Peyer's patch (tissue), 4 donors: Measurements from ENCODE around the gene FUT2. TPM values are rescaled to one million over a fixed set of nuclear protein-coding genes. Genes with fewer than 3 reads are reported as not detected.
"Not testable (repeated sequence)": the region's sequence is repeated elsewhere in the genome, so short reads cannot be mapped to it uniquely, and the experiment has no call there.

Source experiments
- DNase-seq, 3 donors: peaks; one replicate each; pipeline ENCODE4 v3.0.0-alpha.2; 2017 to 2019
- H3K27ac ChIP-seq, 4 donors: fragments of 200-600 bp; sonication (generic); one replicate each; pipeline ENCODE4 v1.5.1; 2016 to 2019
- H3K27me3 ChIP-seq, 2 donors: fragments of 200-600 bp; sonication (generic); one replicate each; pipeline ENCODE4 v1.5.1; 2019
- H3K36me3 ChIP-seq, 3 donors: fragments of 200-600 bp; sonication (generic); one replicate each; pipeline ENCODE4 v1.5.1; 2016 to 2019
- H3K4me1 ChIP-seq, 4 donors: fragments of 200-600 bp; sonication (generic); one replicate each; pipeline ENCODE4 v1.5.1; 2016 to 2019
- H3K4me3 ChIP-seq, 4 donors: fragments of 200-600 bp; sonication (generic); 1 replicate in 3 of 4; 2 replicates in 1 of 4; pipeline ENCODE4 v1.5.1; 2016 to 2019; ENCODE audit warnings: mild to moderate bottlenecking in 1 of 4
- H3K9me3 ChIP-seq, 4 donors: fragments of 200-600 bp; sonication (generic); one replicate each; pipeline ENCODE4 v1.5.1; 2016 to 2019; ENCODE audit warnings: mild to moderate bottlenecking in 1 of 4
- CTCF ChIP-seq, 6 experiments: fragments of 450-650 bp in 4 of 6; fragments of 200-600 bp in 2 of 6; sonication (generic) in 1 of 6; IDR thresholded peaks; one replicate each; pipeline ENCODE4 v1.5.1; 2017 to 2019; ENCODE audit warnings: antibody characterized with exemption in 6 of 6, mild to moderate bottlenecking in 3 of 6, moderate library complexity in 1 of 6
- POLR2A ChIP-seq, 2 donors: fragments of 450-650 bp; IDR thresholded peaks; one replicate each; pipeline ENCODE4 v1.5.1; 2017; ENCODE audit warnings: antibody characterized with exemption in 2 of 2, mild to moderate bottlenecking in 2 of 2, moderate library complexity in 2 of 2
- total RNA-seq, 4 donors: library from RNA; depleted of rRNA; stranded (reverse); fragments of >200 nt; gene quantifications; one replicate each; pipeline ENCODE4 v1.1.0, GENCODE V29; 2016

Gene FUT2
- total RNA-seq, 4 donors from 2014 or later: 11.6 to 91.6 (median 53.8) TPM

GRCh38 chr19:48651683-48652048, 44.1 kb upstream of the FUT2 start:
- TF ChIP-seq CTCF (IDR thresholded peaks at IDR 0.05) (no peak), POLR2A (IDR thresholded peaks at IDR 0.05) (no peak)
- DNase-seq: no peak
- Histone ChIP-seq H3K36me3 (no peaks in the 10 kb centered on the region), H3K27ac (no peak overlapping the region), H3K9me3 (no peaks in the 10 kb centered on the region), H3K4me1 (no peaks in the 10 kb centered on the region), H3K27me3 (no peaks in the 10 kb centered on the region), H3K4me3 (no peak overlapping the region)

- H3K4me3 ChIP-seq: no peak overlapping the region
- TF ChIP-seq CTCF (IDR thresholded peaks at IDR 0.05): no peak
- no peak for TF ChIP-seq POLR2A (IDR thresholded peaks at IDR 0.05)
- no peaks in the 10 kb centered on the region for H3K27me3 ChIP-seq
- H3K9me3 ChIP-seq: no peaks in the 10 kb centered on the region
- no peaks in the 10 kb centered on the region for H3K4me1 ChIP-seq
- no peak overlapping the region for H3K27ac ChIP-seq
- peak in 1 of 3 donors; percentile 52 for DNase-seq
- H3K36me3 ChIP-seq: no peaks in the 10 kb centered on the region
Observed at GRCh38 chr19:48654299-48655059, 41.3 kb upstream of the FUT2 start.

- Histone ChIP-seq H3K4me1 (peaks cover 0 to 5% (median 0%) of the 10 kb centered on the region in 4 donors), H3K27ac (no peak overlapping the region), H3K9me3 (no peaks in the 10 kb centered on the region), H3K4me3 (no peak overlapping the region), H3K27me3 (no peaks in the 10 kb centered on the region), H3K36me3 (no peaks in the 10 kb centered on the region)
- TF ChIP-seq POLR2A (IDR thresholded peaks at IDR 0.05): no peak
- TF ChIP-seq CTCF (IDR thresholded peaks at IDR 0.05): no peak
- peak in 1 of 3 donors; percentile 59 for DNase-seq
Observed at GRCh38 chr19:48656840-48657474, 38.8 kb upstream of the FUT2 start.

- H3K27ac ChIP-seq: peak overlapping the region in 1 of 4 donors; percentile 43
- H3K9me3 ChIP-seq, H3K36me3 ChIP-seq, H3K27me3 ChIP-seq, H3K4me3 ChIP-seq, DNase-seq, H3K4me1 ChIP-seq: not testable (repeated sequence)
- peak in 1 of 2 donors; percentile 12 for TF ChIP-seq POLR2A (IDR thresholded peaks at IDR 0.05)
Observed at GRCh38 chr19:48657828-48658227, 37.9 kb upstream of the FUT2 start.

GRCh38 chr19:48658483-48658882, 37.3 kb upstream of the FUT2 start:
- no peaks in the 10 kb centered on the region for H3K9me3 ChIP-seq
- no peaks in the 10 kb centered on the region for H3K27me3 ChIP-seq
- no peak for TF ChIP-seq POLR2A (IDR thresholded peaks at IDR 0.05)
- no peak for TF ChIP-seq CTCF (IDR thresholded peaks at IDR 0.05)
- DNase-seq: no peak
- no peak overlapping the region for H3K4me3 ChIP-seq
- H3K4me1 ChIP-seq: peaks cover 0 to 5% (median 0%) of the 10 kb centered on the region in 4 donors
- H3K27ac ChIP-seq: no peak overlapping the region
- no peaks in the 10 kb centered on the region for H3K36me3 ChIP-seq

GRCh38 chr19:48659768-48660167, 36.0 kb upstream of the FUT2 start:
- Histone ChIP-seq H3K27me3 (no peaks in the 10 kb centered on the region), H3K4me1 (peaks cover 0 to 5% (median 0%) of the 10 kb centered on the region in 4 donors), H3K36me3 (no peaks in the 10 kb centered on the region), H3K27ac (no peak overlapping the region), H3K4me3 (no peak overlapping the region), H3K9me3 (no peaks in the 10 kb centered on the region)
- TF ChIP-seq POLR2A (IDR thresholded peaks at IDR 0.05): no peak
- no peak for TF ChIP-seq CTCF (IDR thresholded peaks at IDR 0.05)
- DNase-seq: no peak
